Hepatocyte (in vitro differentiated cells): ENCODE results near the gene BEND7. TPM values are rescaled to one million over a fixed set of nuclear protein-coding genes. Genes with fewer than 3 reads are reported as not detected.

Experiments
- DNase-seq: peaks from one replicate; pipeline ENCODE4 v3.0.0-alpha.2; 2016; ENCODE audit warnings: low spot score
- H2AFZ ChIP-seq: fragments of 200-600 bp; sonication (generic); 2 replicates; pipeline ENCODE4 v1.6.0; 2016; ENCODE audit warnings: antibody characterized with exemption, mild to moderate bottlenecking
- H3K27ac ChIP-seq: fragments of 200-600 bp; sonication (generic); 2 replicates; pipeline ENCODE4 v1.5.1; 2016; ENCODE audit warnings: mild to moderate bottlenecking
- H3K27me3 ChIP-seq: fragments of 200-600 bp; sonication (generic); 2 replicates; pipeline ENCODE4 v1.6.1; 2016
- H3K36me3 ChIP-seq: fragments of 200-600 bp; sonication (generic); replicated peaks from 2 replicates; pipeline ENCODE4 v1.5.1; 2016; ENCODE audit warnings: low read depth; ENCODE audit not compliant: insufficient read depth
- H3K4me1 ChIP-seq: fragments of 200-600 bp; sonication (generic); 2 replicates; pipeline ENCODE4 v1.5.1; 2016; ENCODE audit warnings: mild to moderate bottlenecking, moderate library complexity; ENCODE audit not compliant: insufficient read depth
- H3K4me2 ChIP-seq: fragments of 200-600 bp; sonication (generic); 2 replicates; pipeline ENCODE4 v1.6.0; 2016
- H3K4me3 ChIP-seq: fragments of 200-600 bp; sonication (generic); 2 replicates; pipeline ENCODE4 v1.5.1; 2016; ENCODE audit warnings: mild to moderate bottlenecking
- H3K79me2 ChIP-seq: fragments of 200-600 bp; sonication (generic); 2 replicates; pipeline ENCODE4 v1.6.0; 2017; ENCODE audit warnings: mild to moderate bottlenecking
- H3K9me2 ChIP-seq: fragments of 200-600 bp; sonication (generic); replicated peaks from 2 replicates; pipeline ENCODE4 v1.6.0; 2017; ENCODE audit warnings: mild to moderate bottlenecking; ENCODE audit not compliant: insufficient read depth
- H3K9me3 ChIP-seq: fragments of 200-600 bp; sonication (generic); 2 replicates; pipeline ENCODE4 v1.5.1; 2016; ENCODE audit warnings: low read depth, mild to moderate bottlenecking
- H4K20me1 ChIP-seq: fragments of 200-600 bp; sonication (generic); 2 replicates; pipeline ENCODE4 v1.6.0; 2016; ENCODE audit warnings: mild to moderate bottlenecking; ENCODE audit not compliant: insufficient read depth, poor library complexity, severe bottlenecking
- CTCF ChIP-seq: fragments of 200-600 bp; sonication (generic); IDR thresholded peaks from 2 replicates; pipeline ENCODE4 v1.5.1; 2016; ENCODE audit warnings: antibody characterized with exemption, mild to moderate bottlenecking; ENCODE audit not compliant: poor library complexity
- EZH2 ChIP-seq: fragments of 200-600 bp; sonication (generic); IDR thresholded peaks from 2 replicates; pipeline ENCODE4 v1.6.1; 2016; ENCODE audit warnings: antibody characterized with exemption, mild to moderate bottlenecking, borderline replicate concordance
- EZH2phosphoT487 ChIP-seq: fragments of 200-600 bp; sonication (generic); IDR thresholded peaks from one replicate; pipeline ENCODE4 v1.6.1; 2018; ENCODE audit warnings: antibody characterized with exemption, mild to moderate bottlenecking, low read depth, moderate library complexity; ENCODE audit not compliant: unreplicated experiment, severe bottlenecking
- WGBS: methylation state at CpG from one replicate; pipeline ENCODE4 v1.1.6; 2016; ENCODE audit warnings: low lambda C conversion rate; ENCODE audit errors: missing lambda C conversion rate; 5-methylcytosine and 5-hydroxymethylcytosine counted together
- polyA plus RNA-seq: library from polyadenylated mRNA; unstranded; fragments of >200 nt; fragmentation: Nextera tagmentation; extraction: Ambion mirVana; gene quantifications from 2 replicates; pipeline ENCODE4 v1.2.1, GENCODE V29; 2016
- total RNA-seq: library from RNA; depleted of rRNA; stranded (reverse); fragments of >200 nt; gene quantifications from 2 replicates; pipeline ENCODE4 v1.2.3, GENCODE V29; 2014

Gene BEND7
- total and polyA plus RNA-seq, 2 experiments from 2014 or later = 7.6 to 8.2 TPM

DNA sequence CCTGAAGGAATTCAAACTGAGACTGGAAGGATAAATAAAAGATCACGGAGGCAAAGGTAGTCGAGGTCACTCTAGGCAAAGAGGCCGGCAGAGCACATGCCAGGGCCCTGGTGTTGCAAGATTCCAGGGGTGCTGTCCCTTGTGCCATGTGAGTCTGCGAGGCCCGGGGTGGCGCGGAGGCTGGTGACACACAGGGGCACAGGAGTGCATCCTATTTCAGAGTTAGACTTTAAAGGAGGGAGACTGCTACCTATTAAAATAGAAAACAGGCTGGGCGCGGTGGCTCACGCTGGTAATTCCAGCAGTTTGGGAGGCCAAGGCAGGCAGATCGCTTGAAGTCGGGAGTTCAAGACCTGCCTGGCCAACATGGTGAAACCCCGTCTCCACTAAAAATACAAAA lies 12.6 kb downstream of the BEND7 start:
- Histone ChIP-seq H3K27ac (no peak overlapping the region), H3K27me3 (no peaks in the 10 kb centered on the region), H2AFZ (no peak overlapping the region), H3K4me2 (no peak overlapping the region), H3K36me3 (no peaks in the 10 kb centered on the region), H3K4me1 (no peaks in the 10 kb centered on the region), H4K20me1 (no peaks in the 10 kb centered on the region), H3K9me3 (no peaks in the 10 kb centered on the region), H3K79me2 (no peaks in the 10 kb centered on the region), H3K4me3 (no peak overlapping the region), H3K9me2 (no peaks in the 10 kb centered on the region)
- no peak for TF ChIP-seq CTCF
- TF ChIP-seq EZH2phosphoT487 = no peak
- no peak for TF ChIP-seq EZH2
- DNase-seq = no peak
- WGBS = 91% methylated on average over 13 of the region's 13 CpGs

DNA sequence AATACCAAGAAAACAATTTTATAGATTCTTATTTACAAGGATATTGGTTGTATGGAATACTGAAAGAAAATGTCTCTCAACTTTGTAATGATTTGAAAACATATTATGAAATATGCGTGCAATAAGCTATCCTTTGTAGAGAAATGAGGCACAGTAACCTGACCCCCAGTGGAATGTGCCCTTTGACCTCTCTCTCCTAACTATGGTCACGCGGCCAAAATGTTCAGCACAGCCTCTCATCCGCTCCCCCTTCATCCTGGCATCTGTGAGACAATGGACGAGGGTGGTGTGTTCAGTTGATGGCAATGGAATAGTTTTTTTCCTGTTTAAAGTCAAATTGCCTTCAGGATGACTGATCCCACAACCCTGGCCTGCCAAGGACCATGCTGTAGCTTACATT lies 13.3 kb downstream of the BEND7 start:
- no peak overlapping the region for H3K4me2 ChIP-seq
- no peak for DNase-seq
- no peaks in the 10 kb centered on the region for H3K79me2 ChIP-seq
- H3K4me1 ChIP-seq = no peaks in the 10 kb centered on the region
- no peaks in the 10 kb centered on the region for H3K9me3 ChIP-seq
- H4K20me1 ChIP-seq = no peaks in the 10 kb centered on the region
- H2AFZ ChIP-seq = no peak overlapping the region
- no peaks in the 10 kb centered on the region for H3K9me2 ChIP-seq
- H3K27ac ChIP-seq = no peak overlapping the region
- WGBS = 83% methylated on average over 5 of the region's 5 CpGs
- no peak overlapping the region for H3K4me3 ChIP-seq
- H3K27me3 ChIP-seq = no peaks in the 10 kb centered on the region
- no peak for TF ChIP-seq CTCF
- no peak for TF ChIP-seq EZH2phosphoT487
- no peak for TF ChIP-seq EZH2
- H3K36me3 ChIP-seq = no peaks in the 10 kb centered on the region

GRCh38 chr10:13514296-13514695 lies 14.5 kb downstream of the BEND7 start:
- no peaks in the 10 kb centered on the region for H3K4me1 ChIP-seq
- H3K4me3 ChIP-seq = no peak overlapping the region
- no peak overlapping the region for H2AFZ ChIP-seq
- no peak overlapping the region for H3K27ac ChIP-seq
- H3K9me3 ChIP-seq = no peaks in the 10 kb centered on the region
- H3K27me3 ChIP-seq = no peaks in the 10 kb centered on the region
- WGBS = 91% methylated on average over 14 of the region's 14 CpGs
- TF ChIP-seq EZH2phosphoT487 = no peak
- TF ChIP-seq EZH2 = no peak
- TF ChIP-seq CTCF = no peak
- no peaks in the 10 kb centered on the region for H3K9me2 ChIP-seq
- no peaks in the 10 kb centered on the region for H4K20me1 ChIP-seq
- no peak overlapping the region for H3K4me2 ChIP-seq
- DNase-seq = no peak
- H3K79me2 ChIP-seq = no peaks in the 10 kb centered on the region
- H3K36me3 ChIP-seq = no peaks in the 10 kb centered on the region

DNA sequence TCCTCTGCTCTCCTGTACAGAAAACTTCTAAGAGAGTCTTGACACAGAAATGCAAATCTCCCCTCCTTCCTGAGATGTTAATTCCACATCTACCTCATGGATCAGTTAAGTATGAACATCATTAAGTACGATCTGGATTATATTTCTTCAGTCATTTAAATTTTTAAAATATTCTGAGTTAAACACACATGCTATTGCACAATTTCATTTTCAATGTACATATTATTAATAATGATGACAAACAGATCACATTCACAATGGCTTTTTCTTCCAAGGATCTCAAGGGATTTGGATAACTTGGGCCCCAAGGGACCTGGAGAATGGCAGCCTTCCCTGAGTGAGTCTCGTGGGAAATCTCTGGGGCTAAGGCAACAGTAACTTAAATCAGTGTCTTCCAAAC lies 16.2 kb downstream of the BEND7 start:
- no peaks in the 10 kb centered on the region for H4K20me1 ChIP-seq
- no peak overlapping the region for H3K27ac ChIP-seq
- H3K27me3 ChIP-seq = no peaks in the 10 kb centered on the region
- no peaks in the 10 kb centered on the region for H3K9me3 ChIP-seq
- no peaks in the 10 kb centered on the region for H3K36me3 ChIP-seq
- no peaks in the 10 kb centered on the region for H3K79me2 ChIP-seq
- H2AFZ ChIP-seq = no peak overlapping the region
- 40% methylated on average over 2 of the region's 2 CpGs for WGBS
- H3K4me1 ChIP-seq = no peaks in the 10 kb centered on the region
- H3K4me3 ChIP-seq = no peak overlapping the region
- TF ChIP-seq CTCF = no peak
- TF ChIP-seq EZH2phosphoT487 = no peak
- no peak for TF ChIP-seq EZH2
- no peaks in the 10 kb centered on the region for H3K9me2 ChIP-seq
- H3K4me2 ChIP-seq = no peak overlapping the region
- no peak for DNase-seq
